ENCODE results near the gene DCLK1. TPM values are rescaled to one million over a fixed set of nuclear protein-coding genes. Genes with fewer than 3 reads are reported as not detected.

Gene DCLK1
- total RNA-seq, 4 donors from 2014 or later, result 10.0 to 41.1 (median 19.5) TPM

DNA sequence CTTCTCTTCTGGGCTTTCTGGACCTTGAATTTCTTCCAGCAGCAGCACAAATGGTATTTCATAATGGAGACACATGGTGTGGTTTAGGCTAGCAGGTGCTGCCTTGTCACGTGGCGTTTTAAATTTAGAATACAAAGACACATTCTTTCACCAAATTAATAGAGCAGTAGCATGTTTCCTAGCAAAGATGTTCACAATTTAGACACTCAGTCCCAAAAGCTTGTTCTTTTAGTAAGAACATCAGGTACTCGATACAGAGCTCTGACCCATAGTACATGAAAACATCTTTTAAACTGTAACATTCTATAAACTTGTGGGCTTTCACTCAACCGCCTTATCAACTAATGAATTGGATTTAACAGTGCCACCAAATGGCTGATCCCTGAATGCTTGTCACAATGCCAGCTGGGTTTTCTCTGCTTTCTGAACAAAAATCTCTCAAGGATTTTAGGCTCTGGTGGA lies 290.1 kb downstream of the DCLK1 start:
- 74 to 80% methylated on average over 4 of the region's 4 CpGs for WGBS, 2 donors
- DNase-seq (ENCODE audit: low spot score in 2 of 2), result no peak
- TF ChIP-seq POLR2A (IDR thresholded peaks at IDR 0.05) (no peak), CTCF (IDR thresholded peaks at IDR 0.05) (no peak)
- H3K4me3 ChIP-seq (ENCODE audit: low read depth, poor library complexity, severe bottlenecking), result no peak overlapping the region
- intact Hi-C loops (cut with DNase I; ENCODE audit: low total_unique reads), result no loop called here

GRCh38 chr13:35839806-35840205 lies 291.4 kb downstream of the DCLK1 start:
- WGBS, 2 donors, result 88 to 92% methylated on average over 5 of the region's 5 CpGs
- intact Hi-C loops (cut with DNase I; ENCODE audit: low total_unique reads), result no loop called here
- TF ChIP-seq CTCF (IDR thresholded peaks at IDR 0.05), result no peak
- no peak for TF ChIP-seq POLR2A (IDR thresholded peaks at IDR 0.05)
- DNase-seq (ENCODE audit: low spot score in 2 of 2), result no peak
- no peak overlapping the region for H3K4me3 ChIP-seq (ENCODE audit: low read depth, poor library complexity, severe bottlenecking)

DNA sequence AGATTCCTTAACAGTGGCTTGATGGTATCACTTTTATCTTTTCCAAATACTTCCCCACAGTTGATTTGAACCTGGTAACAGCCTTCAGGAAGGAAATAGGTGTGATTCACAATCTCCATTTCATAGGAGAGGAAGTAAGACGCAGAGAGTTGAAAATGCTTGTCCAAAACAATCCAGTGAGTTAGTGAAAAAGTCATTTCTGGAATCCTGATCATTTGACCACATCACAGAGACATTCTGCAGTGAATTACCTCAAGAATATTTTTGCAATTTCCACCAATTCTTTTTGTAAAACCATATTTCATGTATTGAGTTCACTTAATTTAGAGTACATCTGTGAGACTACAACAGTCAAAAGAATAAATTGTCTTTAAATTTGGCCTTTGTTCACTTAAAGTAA lies 292.8 kb downstream of the DCLK1 start:
- H3K4me3 ChIP-seq (ENCODE audit: low read depth, poor library complexity, severe bottlenecking), result no peak overlapping the region
- 56 to 63% methylated on average over 1 of the region's 1 CpG for WGBS, 2 donors
- intact Hi-C loops (cut with DNase I; ENCODE audit: low total_unique reads), result no loop called here
- TF ChIP-seq POLR2A (IDR thresholded peaks at IDR 0.05) (no peak), CTCF (IDR thresholded peaks at IDR 0.05) (no peak)
- no peak for DNase-seq (ENCODE audit: low spot score in 2 of 2)

GRCh38 chr13:35836446-35836845 lies 294.7 kb downstream of the DCLK1 start:
- intact Hi-C loops (cut with DNase I; ENCODE audit: low total_unique reads), result no loop called here
- H3K4me3 ChIP-seq (ENCODE audit: low read depth, poor library complexity, severe bottlenecking), result no peak overlapping the region
- 64 to 73% methylated on average over 7 of the region's 7 CpGs for WGBS, 2 donors
- TF ChIP-seq POLR2A (IDR thresholded peaks at IDR 0.05) (no peak), CTCF (IDR thresholded peaks at IDR 0.05) (no peak)
- no peak for DNase-seq (ENCODE audit: low spot score in 2 of 2)

- 62 to 64% methylated on average over 4 of the region's 4 CpGs for WGBS, 2 donors
- H3K4me3 ChIP-seq (ENCODE audit: low read depth, poor library complexity, severe bottlenecking), result no peak overlapping the region
- DNase-seq (ENCODE audit: low spot score in 2 of 2), result no peak
- no peak for TF ChIP-seq POLR2A (IDR thresholded peaks at IDR 0.05)
- TF ChIP-seq CTCF (IDR thresholded peaks at IDR 0.05), result no peak
- intact Hi-C loops (cut with DNase I; ENCODE audit: low total_unique reads), result no loop called here
Measured at GRCh38 chr13:35835989-35836388, 295.2 kb downstream of the DCLK1 start.

- intact Hi-C loops (cut with DNase I; ENCODE audit: low total_unique reads), result no loop called here
- WGBS, 2 donors, result 87 to 90% methylated on average over 6 of the region's 6 CpGs
- TF ChIP-seq POLR2A (IDR thresholded peaks at IDR 0.05) (no peak), CTCF (IDR thresholded peaks at IDR 0.05) (no peak)
- H3K4me3 ChIP-seq (ENCODE audit: low read depth, poor library complexity, severe bottlenecking), result no peak overlapping the region
- no peak for DNase-seq (ENCODE audit: low spot score in 2 of 2)
Measured at GRCh38 chr13:35833608-35834275, 297.4 kb downstream of the DCLK1 start.

Data from lower leg skin (tissue), 4 donors.